Measurements from ENCODE around the gene MS4A12. TPM values are rescaled to one million over a fixed set of nuclear protein-coding genes. Genes with fewer than 3 reads are reported as not detected.
A peak's percentile ranks its signal among the peaks of the same experiment; 100 is the strongest.

Gene MS4A12
- total and polyA plus RNA-seq, 2 of the 8 experiments (the other 6 are each of a cell fraction or from before 2014, with no cell fraction given): 0.14 to 0.39 TPM

GRCh38 chr11:60511393-60511792 is 18.8 kb downstream of the MS4A12 start:
- H3K4me3 ChIP-seq (ENCODE audit: extremely low read depth in 1 of 4, insufficient read depth in 2 of 4, low read depth in 3 of 4, low read length in 4 of 4): no peak overlapping the region
- H4K5ac ChIP-seq (ENCODE audit: insufficient read length, low read depth, low read length): no peak overlapping the region
- H4K91ac ChIP-seq (replicated peaks; ENCODE audit: insufficient read length, low read length): no peak overlapping the region
- H2AFZ ChIP-seq (ENCODE audit: low read length): no peak overlapping the region
- no peaks in the 10 kb centered on the region for H4K20me1 ChIP-seq (replicated peaks in 1 of 2; ENCODE audit: control insufficient read depth in 1 of 2, insufficient read depth in 2 of 2, low read length in 2 of 2)
- ChIA-PET POLR2A (ENCODE audit: partially characterized antibody) (no interaction called here), CTCF (ENCODE audit: partially characterized antibody) (interaction anchor here (1.4 kb wide), 1 partner anchor 148 kb away, joined by 3 read pairs; no protein-coding TSS in a partner anchor)
- H3K14ac ChIP-seq (ENCODE audit: insufficient read length): no peak overlapping the region
- no peak overlapping the region for H3K18ac ChIP-seq (ENCODE audit: extremely low read depth, low read length)
- FAIRE-seq: no peak
- H2BK20ac ChIP-seq (ENCODE audit: low read length): no peak overlapping the region
- H3K36me3 ChIP-seq (ENCODE audit: control insufficient read depth in 2 of 4, insufficient read depth in 4 of 4, low read length in 3 of 4): no peaks in the 10 kb centered on the region
- no peak overlapping the region for H2BK12ac ChIP-seq (ENCODE audit: low read depth, low read length)
- no peaks in the 10 kb centered on the region for H3K79me2 ChIP-seq (ENCODE audit: control insufficient read depth in 1 of 2, insufficient read depth in 2 of 2, low read length in 2 of 2)
- no peak for DNase-seq (ENCODE audit: low read depth in 1 of 2, low spot score in 2 of 2)
- H3K23ac ChIP-seq (ENCODE audit: insufficient read length): no peak overlapping the region
- H2BK5ac ChIP-seq (ENCODE audit: low read depth, low read length): no peak overlapping the region
- no peak overlapping the region for H2BK120ac ChIP-seq (replicated peaks; ENCODE audit: low read depth, low read length)
- no peaks in the 10 kb centered on the region for H3K4me1 ChIP-seq (replicated peaks in 1 of 4; ENCODE audit: control insufficient read depth in 3 of 4, insufficient read depth in 4 of 4, low read length in 3 of 4)
- H3K27ac ChIP-seq (ENCODE audit: low read depth, low read length): no peak overlapping the region
- peaks cover 5 to 7% of the 10 kb centered on the region in 2 experiments; a peak in 3 of 4 replicates for H3K9me3 ChIP-seq (ENCODE audit: insufficient read depth in 2 of 2, low read depth in 1 of 2, low read length in 1 of 2)
- no peaks in the 10 kb centered on the region for H3K79me1 ChIP-seq (ENCODE audit: low read depth, low read length)
- H2AK5ac ChIP-seq (ENCODE audit: low read depth, low read length): no peak overlapping the region
- no peak overlapping the region for H3K9ac ChIP-seq (replicated peaks in 1 of 4; ENCODE audit: extremely low read depth in 1 of 4, low read depth in 3 of 4, low read length in 3 of 4)
- no peaks in the 10 kb centered on the region for H3K23me2 ChIP-seq (ENCODE audit: low read depth, low read length)
- WGBS, 2 experiments (ENCODE audit: extremely low coverage in 1 of 2, insufficient coverage in 1 of 2, insufficient read length in 1 of 2, insufficient replicate concordance in 2 of 2, low coverage in 1 of 2, low lambda C conversion rate in 2 of 2, missing lambda C conversion rate in 1 of 2): 77% methylated on average over 6 of the region's 6 CpGs; no CpG with 5 or more reads in 1 of the 2 experiments
- TF ChIP-seq MAFK (IDR thresholded peaks at IDR 0.05; ENCODE audit: low read depth, low read length): no peak
- TF ChIP-seq BRCA1 (IDR thresholded peaks at IDR 0.05; ENCODE audit: low read depth, low read length): no peak
- no peak for TF ChIP-seq RFX5 (IDR thresholded peaks at IDR 0.05; ENCODE audit: borderline replicate concordance, low read depth, low read length)
- no peak for TF ChIP-seq USF2 (IDR thresholded peaks at IDR 0.05; ENCODE audit: low read length)
- no peak for TF ChIP-seq NRF1 (IDR thresholded peaks at IDR 0.05; ENCODE audit: low read depth, low read length)
- TF ChIP-seq CHD2 (IDR thresholded peaks at IDR 0.05; ENCODE audit: low read length): no peak
- TF ChIP-seq BACH1 (IDR thresholded peaks at IDR 0.05; ENCODE audit: low read length): no peak
- no peak for TF ChIP-seq SRF (IDR thresholded peaks at IDR 0.05; ENCODE audit: low read depth, low read length)
- no peak overlapping the region for H4K8ac ChIP-seq (ENCODE audit: extremely low read depth, insufficient read depth, low read length)
- H3K4me2 ChIP-seq (ENCODE audit: insufficient read depth in 1 of 2, low read depth in 2 of 2, low read length in 2 of 2): no peak overlapping the region
- peak overlapping the region; percentile 35 for H3K56ac ChIP-seq (replicated peaks; ENCODE audit: insufficient read length, low read depth, low read length)
- H2BK15ac ChIP-seq (ENCODE audit: low read length): no peak overlapping the region
- H3K27me3 ChIP-seq (replicated peaks in 1 of 4; ENCODE audit: control insufficient read depth in 3 of 4, extremely low read depth in 1 of 4, insufficient read depth in 3 of 4, low read length in 3 of 4): no peaks in the 10 kb centered on the region
- no peak overlapping the region for H3K4ac ChIP-seq (replicated peaks; ENCODE audit: insufficient read length, low read depth, low read length)
